Ectodermal cell (in vitro differentiated cells): ENCODE data around the gene CCDC120. TPM values are rescaled to one million over a fixed set of nuclear protein-coding genes. Genes with fewer than 3 reads are reported as not detected.
A peak's percentile ranks its signal among the peaks of the same experiment; 100 is the strongest.

Source experiments
- H3K27ac ChIP-seq: 2 replicates; pipeline ENCODE4 v1.7.0; 2013; ENCODE audit warnings: mild to moderate bottlenecking, low read depth, low read length; ENCODE audit not compliant: insufficient read depth, poor library complexity, severe bottlenecking
- H3K27me3 ChIP-seq: 2 replicates; pipeline ENCODE4 v1.7.0; 2013; ENCODE audit warnings: mild to moderate bottlenecking, low read length; ENCODE audit not compliant: insufficient read depth, control insufficient read depth, poor library complexity, severe bottlenecking
- H3K36me3 ChIP-seq: one replicate; pipeline ENCODE4 v1.7.0; 2013; ENCODE audit warnings: low read length; ENCODE audit not compliant: control insufficient read depth, insufficient read depth
- H3K4me1 ChIP-seq: one replicate; pipeline ENCODE4 v1.7.0; 2013; ENCODE audit warnings: low read length; ENCODE audit not compliant: control insufficient read depth, insufficient read depth
- H3K4me3 ChIP-seq: 2 replicates; pipeline ENCODE4 v1.7.0; 2013; ENCODE audit warnings: low read depth, low read length, control low read depth; ENCODE audit not compliant: insufficient read depth
- H3K9me3 ChIP-seq: 2 replicates; pipeline ENCODE4 v1.7.0; 2013; ENCODE audit warnings: mild to moderate bottlenecking, low read length, moderate library complexity; ENCODE audit not compliant: control insufficient read depth
- WGBS, 2 experiments: methylation state at CpG; one replicate each; pipeline ENCODE4 v1.1.7; 2013; ENCODE audit warnings: missing lambda C conversion rate in 2 of 2; 5-methylcytosine and 5-hydroxymethylcytosine counted together
- polyA plus RNA-seq, 4 experiments: library from polyadenylated mRNA; stranded (reverse); fragments of 50-300 nt; gene quantifications; one replicate each; pipeline ENCODE4 v1.2.3, GENCODE V29; 2013

The CCDC120 gene, protein sequence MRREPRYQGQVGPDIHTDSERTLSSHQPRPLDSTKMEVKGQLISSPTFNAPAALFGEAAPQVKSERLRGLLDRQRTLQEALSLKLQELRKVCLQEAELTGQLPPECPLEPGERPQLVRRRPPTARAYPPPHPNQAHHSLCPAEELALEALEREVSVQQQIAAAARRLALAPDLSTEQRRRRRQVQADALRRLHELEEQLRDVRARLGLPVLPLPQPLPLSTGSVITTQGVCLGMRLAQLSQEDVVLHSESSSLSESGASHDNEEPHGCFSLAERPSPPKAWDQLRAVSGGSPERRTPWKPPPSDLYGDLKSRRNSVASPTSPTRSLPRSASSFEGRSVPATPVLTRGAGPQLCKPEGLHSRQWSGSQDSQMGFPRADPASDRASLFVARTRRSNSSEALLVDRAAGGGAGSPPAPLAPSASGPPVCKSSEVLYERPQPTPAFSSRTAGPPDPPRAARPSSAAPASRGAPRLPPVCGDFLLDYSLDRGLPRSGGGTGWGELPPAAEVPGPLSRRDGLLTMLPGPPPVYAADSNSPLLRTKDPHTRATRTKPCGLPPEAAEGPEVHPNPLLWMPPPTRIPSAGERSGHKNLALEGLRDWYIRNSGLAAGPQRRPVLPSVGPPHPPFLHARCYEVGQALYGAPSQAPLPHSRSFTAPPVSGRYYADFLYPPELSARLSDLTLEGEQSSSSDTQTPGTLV
- 11.7 TPM for polyA plus RNA-seq (2013, experiment 1 of 4)
- polyA plus RNA-seq (2013, experiment 2 of 4), result 10.6 TPM
- polyA plus RNA-seq (2013, experiment 3 of 4), result 8.8 TPM
- polyA plus RNA-seq (2013, experiment 4 of 4), result 9.3 TPM

DNA sequence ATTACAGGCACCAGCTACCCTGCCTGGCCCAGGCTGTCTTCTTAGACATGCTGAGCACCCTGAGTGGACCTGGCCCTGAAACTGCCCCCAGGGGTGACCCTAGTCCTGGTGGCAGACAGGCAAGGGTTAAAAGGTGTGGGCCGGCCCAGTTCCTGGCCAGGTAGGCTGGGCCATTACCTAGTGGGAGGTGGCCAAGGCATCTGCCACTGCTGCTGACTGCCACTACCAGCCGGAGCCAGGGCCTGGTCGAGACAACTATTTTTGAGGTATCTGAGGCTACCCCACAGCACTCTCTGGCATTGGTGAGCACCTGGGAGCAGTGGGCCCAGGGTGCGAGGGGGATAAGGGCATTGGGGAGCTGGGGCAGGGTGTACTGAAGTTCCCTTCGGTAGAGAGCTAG lies at the start of gene CCDC120:
Gene CCDC120 (plus strand): TSS at position 206 of the 400 bp plus-strand sequence. CDS start 3,043 bp downstream, outside the sequence.
- no peak within 1 kb of the TSS for H3K27ac ChIP-seq
- no peaks in the 10 kb centered on the region for H3K36me3 ChIP-seq
- H3K27me3 ChIP-seq, result no peaks in the 10 kb centered on the region
- no peaks in the 10 kb centered on the region for H3K9me3 ChIP-seq
- no peaks in the 10 kb centered on the region for H3K4me1 ChIP-seq
- 35 to 41% methylated on average over 5 of the region's 5 CpGs for WGBS, 2 experiments
- no peak within 1 kb of the TSS for H3K4me3 ChIP-seq

DNA sequence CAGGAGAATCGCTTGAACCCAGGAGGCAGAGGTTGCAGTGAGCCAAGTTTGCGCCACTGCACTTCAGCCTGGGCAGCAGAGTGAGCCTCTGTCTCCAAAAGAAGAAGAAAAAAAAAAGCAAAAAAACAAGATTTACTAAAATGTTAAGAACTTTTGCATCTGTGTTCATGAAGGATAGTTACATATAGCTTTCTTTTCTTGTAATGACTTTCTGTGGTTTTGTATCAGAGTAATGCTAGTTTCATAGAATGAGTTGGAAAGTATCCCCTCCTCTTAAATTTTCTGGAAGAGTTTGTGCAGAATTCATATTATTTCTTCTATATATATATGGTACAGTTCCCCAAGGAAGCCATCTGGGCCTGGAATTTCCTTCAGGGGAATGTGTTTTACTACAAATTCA lies 39.7 kb upstream of the CCDC120 start:
- H3K27ac ChIP-seq, result no peak overlapping the region
- no peaks in the 10 kb centered on the region for H3K4me1 ChIP-seq
- H3K4me3 ChIP-seq, result no peak overlapping the region
- no peaks in the 10 kb centered on the region for H3K36me3 ChIP-seq
- no peaks in the 10 kb centered on the region for H3K27me3 ChIP-seq
- 98 to 100% methylated on average over 2 of the region's 2 CpGs for WGBS, 2 experiments
- H3K9me3 ChIP-seq, result no peaks in the 10 kb centered on the region

GRCh38 chrX:49019599-49020249 lies 39.1 kb upstream of the CCDC120 start:
- 87 to 94% methylated on average over 7 of the region's 7 CpGs for WGBS, 2 experiments
- no peak overlapping the region for H3K27ac ChIP-seq
- H3K36me3 ChIP-seq, result no peaks in the 10 kb centered on the region
- H3K4me3 ChIP-seq, result no peak overlapping the region
- H3K4me1 ChIP-seq, result no peaks in the 10 kb centered on the region
- no peaks in the 10 kb centered on the region for H3K27me3 ChIP-seq
- no peaks in the 10 kb centered on the region for H3K9me3 ChIP-seq

DNA sequence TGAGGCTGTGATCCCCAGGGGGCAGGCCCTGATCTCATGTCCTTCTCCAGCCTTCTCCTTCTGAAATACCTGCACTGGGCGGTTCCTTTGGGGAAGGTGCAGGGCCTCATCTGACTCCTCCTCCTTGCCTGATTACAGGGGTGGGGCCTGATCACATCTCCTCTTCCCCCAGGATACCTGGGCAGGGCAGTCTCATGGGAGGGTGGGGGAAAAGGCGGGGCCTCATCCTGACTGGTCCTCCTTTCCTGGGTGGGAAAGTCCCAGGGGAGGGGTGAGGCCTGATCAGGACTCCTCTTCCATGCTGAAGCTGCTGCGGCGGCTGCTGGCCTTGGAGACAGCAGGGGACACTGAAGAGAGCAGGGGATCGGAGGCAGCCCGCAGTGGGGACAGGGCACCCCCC lies 28.9 kb upstream of the CCDC120 start:
- 88 to 91% methylated on average over 6 of the region's 6 CpGs for WGBS, 2 experiments
- Histone ChIP-seq H3K4me1 (no peaks in the 10 kb centered on the region), H3K27ac (no peak overlapping the region), H3K27me3 (no peaks in the 10 kb centered on the region), H3K9me3 (no peaks in the 10 kb centered on the region), H3K4me3 (no peak overlapping the region), H3K36me3 (peaks cover 7% of the 10 kb centered on the region)

DNA sequence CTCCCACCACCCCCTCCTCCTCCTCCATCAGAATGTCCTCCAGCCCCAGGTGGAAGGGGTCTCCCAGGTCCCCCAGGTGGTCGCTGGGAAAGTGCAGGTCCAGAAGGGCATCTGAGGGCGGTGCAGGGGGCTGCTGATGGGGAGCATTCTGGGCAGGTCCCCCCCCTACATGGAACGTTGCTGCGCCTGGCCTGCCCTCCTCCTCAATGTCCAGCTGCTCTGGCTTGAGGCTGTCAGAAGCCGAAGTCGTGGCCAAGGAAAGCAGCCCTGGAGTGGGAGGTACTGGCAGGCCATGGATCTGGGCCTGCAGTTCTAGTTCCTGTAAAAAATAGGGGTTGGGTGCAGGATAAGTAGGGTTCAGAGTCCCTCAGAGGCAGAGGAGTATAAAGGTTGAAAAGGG lies 28.5 kb upstream of the CCDC120 start:
- no peaks in the 10 kb centered on the region for H3K4me1 ChIP-seq
- H3K27me3 ChIP-seq, result no peaks in the 10 kb centered on the region
- 91 to 94% methylated on average over 6 of the region's 6 CpGs for WGBS, 2 experiments
- no peak overlapping the region for H3K27ac ChIP-seq
- no peak overlapping the region for H3K4me3 ChIP-seq
- H3K36me3 ChIP-seq, result peaks cover 7% of the 10 kb centered on the region
- no peaks in the 10 kb centered on the region for H3K9me3 ChIP-seq

DNA sequence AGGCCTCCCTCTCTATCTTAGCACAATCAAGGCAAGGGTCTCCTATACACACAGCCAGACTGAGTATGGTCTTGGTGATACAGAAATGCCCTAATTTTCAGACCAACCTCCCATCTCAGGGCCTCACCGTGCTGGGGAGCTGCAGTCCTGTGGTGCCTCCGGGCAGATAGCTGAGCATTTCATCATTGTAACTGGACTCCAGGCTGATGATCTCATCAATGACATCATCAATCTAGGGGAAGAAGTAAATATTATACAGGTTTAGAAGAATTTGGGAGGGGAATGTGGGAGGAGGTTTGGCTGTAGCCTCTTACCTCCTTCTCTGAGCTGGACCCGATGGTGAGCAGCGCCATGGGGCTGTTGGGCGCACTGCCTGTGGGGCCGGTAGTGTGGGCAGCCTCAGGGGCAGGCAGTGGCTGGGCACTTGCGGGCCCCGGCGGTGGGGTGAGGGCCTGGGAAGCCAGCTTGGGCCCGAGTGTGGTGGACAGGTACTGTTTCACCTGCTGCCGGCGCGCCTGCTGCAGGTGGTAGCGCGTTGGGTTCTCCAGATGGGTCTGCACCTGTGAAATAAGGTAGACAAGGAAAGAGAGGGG lies 20.8 kb upstream of the CCDC120 start:
- no peak overlapping the region for H3K27ac ChIP-seq

GRCh38 chrX:49039598-49040375 lies 19.0 kb upstream of the CCDC120 start:
- Histone ChIP-seq H3K27ac (peak overlapping the region; percentile 63), H3K27me3 (no peaks in the 10 kb centered on the region), H3K4me1 (peaks cover 11% of the 10 kb centered on the region), H3K9me3 (no peaks in the 10 kb centered on the region), H3K36me3 (peaks cover 13% of the 10 kb centered on the region), H3K4me3 (peak overlapping the region; percentile 23)
- 1% methylated on average over 9 of the region's 9 CpGs for WGBS, 2 experiments

More for the DNA sequence above, 20.8 kb upstream of the CCDC120 start:
- Histone ChIP-seq H3K27me3 (no peaks in the 10 kb centered on the region), H3K4me3 (no peak overlapping the region), H3K4me1 (peaks cover 11% of the 10 kb centered on the region), H3K9me3 (no peaks in the 10 kb centered on the region), H3K36me3 (peaks cover 20% of the 10 kb centered on the region)
- WGBS, 2 experiments, result 94 to 98% methylated on average over 15 of the region's 15 CpGs

DNA sequence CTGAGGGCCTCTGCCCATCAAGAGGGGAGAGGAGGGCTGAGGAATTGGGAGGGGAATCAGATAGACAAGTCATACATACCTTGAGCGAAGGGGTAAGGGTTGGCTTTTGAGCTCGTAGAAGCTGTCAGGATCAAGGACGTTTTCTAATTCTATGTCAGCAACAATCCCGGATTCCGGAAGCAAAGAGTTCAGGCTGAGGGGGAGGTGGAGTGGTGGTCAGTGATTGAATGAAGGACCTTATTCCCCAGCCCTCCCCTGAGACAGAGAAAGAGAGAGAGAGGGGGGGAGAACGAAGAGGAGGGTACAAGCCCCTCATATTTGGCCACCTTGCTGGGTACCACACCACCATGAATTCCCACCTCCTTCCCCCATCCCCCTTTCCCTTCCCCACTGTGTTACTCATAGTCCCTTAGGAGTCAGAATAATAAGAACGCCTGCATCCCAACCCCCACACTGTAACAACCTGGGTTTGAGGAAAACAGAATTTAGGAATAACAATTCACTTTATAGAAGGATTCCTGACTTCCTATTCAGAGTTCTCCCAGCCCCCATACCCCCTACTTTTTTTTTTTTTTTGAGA lies 18.3 kb upstream of the CCDC120 start:
- WGBS, 2 experiments, result 2% methylated on average over 6 to 7 of the region's 7 CpGs
- Histone ChIP-seq H3K4me3 (peak overlapping the region; percentile 23), H3K27me3 (no peaks in the 10 kb centered on the region)

More for the DNA sequence above, 18.3 kb upstream of the CCDC120 start:
- H3K27ac ChIP-seq, result peak overlapping the region; percentile 63
- peaks cover 11% of the 10 kb centered on the region for H3K4me1 ChIP-seq
- H3K9me3 ChIP-seq, result no peaks in the 10 kb centered on the region
- peaks cover 13% of the 10 kb centered on the region for H3K36me3 ChIP-seq
